ENCODE measurements around the gene HINT1.
"Not testable (repeated sequence)": the region's sequence is repeated elsewhere in the genome, so short reads cannot be mapped to it uniquely, and the experiment has no call there.

HINT1 gene

GRCh38 chr5:131169810-131170539, 4.9 kb upstream of the HINT1 start:
- no peak for DNase-seq

DNA sequence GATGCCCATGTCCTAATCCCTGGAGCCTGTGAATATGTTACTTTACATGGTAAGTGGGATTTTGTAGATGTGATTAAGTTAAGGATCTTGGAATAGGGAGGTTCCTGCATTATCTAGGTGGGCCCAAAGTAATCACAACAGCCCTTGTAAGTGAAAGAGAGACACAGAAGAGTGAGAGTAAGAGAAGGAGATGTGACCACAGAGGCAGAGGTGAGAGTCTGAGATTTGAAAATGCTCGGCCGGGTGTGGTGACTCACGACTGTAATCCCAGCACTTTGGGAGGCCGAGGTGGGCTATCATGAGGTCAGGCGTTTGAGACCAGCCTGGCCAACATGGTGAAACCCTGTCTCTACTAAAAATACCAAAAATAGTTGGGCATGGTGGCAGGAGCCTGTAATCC, 2.6 kb upstream of the HINT1 start:
- DNase-seq, result no peak

GRCh38 chr5:131164191-131165118, 601 bp downstream of the HINT1 start:
- DNase-seq, result peak; percentile 9

DNA sequence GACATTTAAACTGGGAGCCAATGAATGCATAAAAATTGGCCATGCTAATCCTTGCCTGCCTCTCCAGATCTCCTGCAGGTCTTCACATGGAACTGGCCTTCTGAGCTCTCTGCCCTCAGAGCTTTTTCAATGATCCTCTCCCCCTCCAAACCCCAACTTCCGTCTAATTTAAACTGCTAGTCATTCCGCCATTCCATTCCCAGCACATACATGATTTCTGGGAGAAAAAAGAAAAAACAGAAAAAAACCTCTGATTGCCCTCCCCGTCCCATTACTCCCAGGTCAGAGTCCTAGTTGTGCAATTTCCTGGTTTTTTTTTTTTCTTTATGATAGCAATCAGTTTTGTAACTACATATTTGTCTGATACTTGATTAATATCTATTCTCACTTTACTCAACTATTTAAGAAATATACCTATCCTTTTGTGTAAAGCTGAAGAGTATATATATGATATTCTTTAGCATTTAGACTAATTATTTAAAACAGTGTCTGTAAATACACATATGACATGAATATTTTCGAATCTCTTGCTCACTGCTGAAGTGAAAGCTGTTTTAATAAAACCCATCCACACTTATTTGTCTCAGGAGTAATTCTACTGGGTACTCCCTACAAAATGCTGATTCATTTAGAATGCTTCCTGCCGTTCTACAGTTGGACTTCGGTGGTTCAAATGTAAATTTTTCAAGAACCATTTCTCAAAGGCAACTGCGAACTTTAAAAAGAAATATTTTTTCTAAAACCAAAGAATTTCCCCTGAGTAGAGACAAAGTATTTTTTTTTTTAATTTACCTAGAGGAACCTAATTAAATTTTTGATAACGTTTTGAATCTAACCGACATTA, 1.6 kb downstream of the HINT1 start:
- DNase-seq, result no peak

GRCh38 chr5:131160134-131160533, 4.9 kb downstream of the HINT1 start:
- DNase-seq, result no peak

- no peak for DNase-seq
Observed at GRCh38 chr5:131156957-131157356, 8.1 kb downstream of the HINT1 start.

DNA sequence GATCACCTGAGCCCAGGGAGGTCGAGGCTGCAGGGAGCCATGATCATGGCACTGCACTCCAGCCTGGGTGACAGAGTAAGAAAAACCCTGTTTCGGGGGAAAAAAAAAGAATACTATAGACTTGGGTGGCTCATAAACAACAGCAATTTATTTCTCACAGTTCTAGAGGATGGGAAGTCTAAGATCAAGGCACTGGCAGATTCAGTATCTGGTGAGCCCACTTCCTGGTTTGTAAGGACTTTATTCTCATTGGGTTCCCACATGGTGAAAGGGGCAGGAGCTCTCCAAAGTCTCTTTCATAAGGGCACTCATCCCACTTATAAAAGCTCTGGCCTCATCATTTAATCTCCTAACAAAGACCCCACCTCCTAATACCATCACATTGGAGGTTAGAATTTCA, 8.7 kb downstream of the HINT1 start:
- no peak for DNase-seq

DNA sequence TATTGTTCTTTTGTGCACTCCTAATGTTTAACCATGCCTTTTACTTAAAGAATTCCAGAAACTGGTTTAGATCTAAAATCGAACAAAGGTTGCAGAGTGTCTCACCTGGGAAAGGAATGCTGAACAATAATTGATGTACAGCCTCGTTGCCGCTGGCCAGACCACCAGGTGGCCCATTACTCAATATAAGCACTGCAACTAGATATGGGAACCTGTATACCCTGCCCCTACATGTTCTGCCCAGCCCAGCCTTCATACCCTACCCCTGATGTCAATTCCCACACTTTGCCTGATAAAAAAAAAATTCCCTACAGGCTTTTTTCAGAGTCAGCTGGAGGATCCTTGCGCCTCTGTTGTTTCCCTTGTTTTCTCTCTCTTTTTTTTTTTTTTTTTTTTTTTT, 13.8 kb downstream of the HINT1 start:
- DNase-seq, result no peak

DNA sequence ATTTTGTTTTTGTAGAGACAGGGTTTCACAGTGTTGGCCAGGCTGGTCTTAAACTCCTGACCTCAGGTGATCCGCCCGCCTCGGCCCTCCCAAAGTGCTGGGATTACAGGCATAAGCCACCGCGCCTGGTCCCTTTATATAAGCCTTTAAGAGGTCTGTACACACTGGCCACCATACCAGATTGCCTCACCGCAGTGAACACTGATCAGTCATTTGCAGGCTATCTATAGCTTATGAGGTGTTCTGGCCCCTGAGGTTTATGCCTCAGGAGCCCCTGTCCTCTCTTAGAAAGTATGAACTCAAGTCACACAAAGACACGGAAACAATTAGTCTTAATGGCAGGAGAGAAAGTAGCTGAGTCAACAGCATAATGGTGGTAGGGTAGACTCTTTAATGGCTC, 14.6 kb downstream of the HINT1 start:
- no peak for DNase-seq

GRCh38 chr5:131148835-131149234, 16.2 kb downstream of the HINT1 start:
- no peak for DNase-seq

DNA sequence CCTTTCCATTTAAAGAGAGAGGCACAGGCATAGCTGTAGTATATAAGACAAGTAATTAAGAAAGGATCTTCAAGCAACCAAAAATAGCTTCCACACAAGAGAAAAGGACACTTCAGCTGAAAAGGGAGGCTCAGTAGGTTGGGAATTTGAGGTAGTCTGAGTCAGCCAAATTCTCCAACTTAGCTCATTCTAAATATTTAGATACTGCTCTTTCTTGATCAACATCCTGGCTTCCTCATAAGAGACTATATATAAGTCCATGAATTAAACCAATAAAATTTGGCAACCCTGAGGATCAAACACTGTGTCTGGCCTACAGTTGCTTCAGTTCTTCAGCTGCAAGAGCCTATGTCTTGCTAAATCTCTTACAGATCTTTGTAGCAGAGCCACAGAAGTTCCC, 17.8 kb downstream of the HINT1 start:
- no peak for DNase-seq

GRCh38 chr5:131142970-131143617, 22.0 kb downstream of the HINT1 start:
- DNase-seq, result no peak

DNA sequence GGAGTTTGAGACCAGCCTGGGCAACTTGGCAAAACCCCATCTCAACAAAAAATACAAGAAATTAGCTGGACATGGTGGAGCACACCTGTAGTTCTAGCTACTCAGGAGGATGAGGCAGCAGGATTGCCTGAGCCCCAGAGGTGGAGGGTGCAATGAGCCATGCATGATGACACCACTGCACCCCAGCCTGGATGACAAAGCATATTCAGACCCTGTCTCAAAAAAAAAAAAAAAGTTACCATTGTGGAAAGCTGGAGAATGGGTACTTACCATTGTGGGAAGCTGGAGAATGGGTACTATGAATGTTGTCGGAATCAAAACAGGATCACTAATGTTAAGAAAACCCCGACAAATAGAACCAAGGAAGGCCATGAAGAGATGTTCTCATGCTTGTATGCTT, 25.7 kb downstream of the HINT1 start:
- DNase-seq, result no peak

GRCh38 chr5:131138406-131138805, 26.6 kb downstream of the HINT1 start:
- DNase-seq, result not testable (repeated sequence)

DNA sequence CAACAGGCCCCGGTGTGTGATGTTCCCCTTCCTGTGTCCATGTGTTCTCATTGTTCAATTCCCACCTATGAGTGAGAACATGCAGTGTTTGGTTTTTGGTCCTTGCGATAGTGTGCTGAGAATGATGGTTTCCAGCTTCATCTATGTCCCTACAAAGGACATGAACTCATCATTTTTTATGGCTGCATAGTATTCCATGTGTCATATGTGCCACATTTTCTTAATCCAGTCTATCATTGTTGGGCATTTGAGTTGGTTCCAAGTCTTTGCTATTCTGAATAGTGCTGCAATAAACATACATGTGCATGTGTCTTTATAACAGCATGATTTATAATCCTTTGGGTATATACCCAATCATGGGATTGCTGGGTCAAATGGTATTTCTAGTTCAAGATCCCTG, 32.0 kb downstream of the HINT1 start:
- not testable (repeated sequence) for DNase-seq

DNA sequence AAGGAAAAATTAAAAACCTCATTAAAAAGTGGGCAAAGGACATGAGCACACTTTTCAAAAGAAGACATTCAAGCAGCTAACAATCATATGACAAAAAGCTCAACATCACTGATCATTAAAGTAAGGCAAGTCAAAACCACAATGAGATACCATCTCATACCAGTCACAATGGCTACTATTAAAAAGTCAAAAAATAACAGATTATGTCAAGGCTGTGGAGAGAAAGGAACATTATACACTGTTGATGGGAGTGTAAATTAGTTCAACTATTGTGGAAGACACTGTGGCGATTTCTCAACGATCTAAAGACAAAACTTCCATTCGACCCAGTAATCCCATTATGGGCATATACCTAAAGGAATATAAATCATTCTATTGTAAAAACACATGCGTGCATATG, 35.8 kb downstream of the HINT1 start:
- DNase-seq, result no peak

- DNase-seq, result not testable (repeated sequence)
Observed at GRCh38 chr5:131127244-131127643, 37.8 kb downstream of the HINT1 start.

GRCh38 chr5:131114754-131115153, 50.3 kb downstream of the HINT1 start:
- no peak for DNase-seq

- DNase-seq, result no peak
Observed at GRCh38 chr5:131112424-131112823, 52.6 kb downstream of the HINT1 start.

DNA sequence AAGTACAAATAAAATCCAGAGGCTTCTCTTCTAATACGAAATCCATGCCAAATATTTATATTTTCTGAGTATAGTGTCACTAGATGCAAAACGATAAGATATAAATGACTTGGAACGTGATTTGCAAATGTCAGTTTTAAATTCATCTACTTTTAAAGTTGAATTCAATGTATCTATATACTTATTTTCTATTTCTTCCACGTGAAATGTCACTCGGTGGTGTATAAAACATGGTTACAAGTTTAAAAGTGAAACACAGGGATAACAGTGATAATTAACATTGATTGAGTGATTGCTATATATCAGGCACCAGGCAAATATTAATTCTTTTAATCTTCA, 54.8 kb downstream of the HINT1 start:
- no peak for DNase-seq

DNA sequence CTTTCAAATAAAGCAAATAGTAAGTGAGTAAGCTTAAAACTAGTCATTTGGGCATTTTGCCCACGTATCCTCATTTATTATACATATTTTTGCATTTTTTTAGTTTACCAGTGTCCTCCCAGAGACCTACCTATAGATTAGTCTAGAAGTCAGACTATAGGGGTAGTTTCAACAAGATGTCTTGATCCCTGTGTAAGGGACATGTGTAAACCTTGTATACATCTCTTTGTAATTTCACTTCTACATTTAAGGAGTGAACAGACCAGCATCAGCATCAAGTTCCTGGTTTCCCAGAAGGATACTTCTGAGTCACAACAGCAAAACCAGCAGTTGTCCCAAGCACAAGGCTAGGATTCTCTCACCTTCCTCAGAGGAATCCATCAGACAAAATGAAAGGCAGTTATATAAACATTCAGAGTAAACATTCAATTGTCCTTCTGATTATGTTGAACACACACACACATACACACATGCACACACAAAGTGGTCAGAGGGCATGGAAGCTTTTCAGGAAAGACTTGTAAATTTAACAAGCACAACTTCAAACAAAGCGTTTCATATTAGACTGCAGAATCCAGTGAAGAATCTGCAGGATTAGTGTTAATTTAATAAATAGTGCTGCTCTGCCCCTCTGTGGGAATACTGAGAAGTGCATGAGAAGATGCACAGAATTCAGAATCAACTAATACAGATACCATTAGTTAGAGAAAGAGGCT, 55.4 kb downstream of the HINT1 start:
- DNase-seq, result no peak
